Dedifferentiated amniotic fluid mesenchymal stem cell (primary cell): ENCODE results near the gene DIP2A.

ENCODE experiments used
- DNase-seq: peaks from one replicate; pipeline ENCODE4 v3.0.0-alpha.2; 2016; ENCODE audit errors: extremely low spot score

DIP2A gene

DNA sequence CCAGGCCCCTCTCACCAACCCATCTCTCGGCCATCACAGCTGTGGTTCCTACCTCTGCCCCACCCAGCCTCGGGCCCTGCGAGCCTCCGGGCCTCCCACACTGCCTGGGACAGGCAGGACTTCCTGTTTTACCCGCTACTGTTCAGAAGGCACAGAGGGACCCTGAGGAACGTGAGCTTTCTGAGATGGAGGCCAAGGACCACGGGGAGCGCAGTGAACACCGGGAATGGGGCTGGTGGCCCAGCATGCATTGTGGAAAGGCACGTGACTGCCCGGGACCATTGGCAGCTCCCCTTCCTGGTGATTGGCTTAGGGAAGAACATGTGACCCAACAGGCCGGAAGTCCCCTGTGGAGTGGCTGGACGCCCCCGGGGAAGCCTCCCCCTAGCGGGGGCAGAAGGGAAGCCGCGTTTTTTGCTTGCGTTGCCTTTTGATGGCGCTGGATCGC is 139.2 kb downstream of the DIP2A start:
- DNase-seq: no peak

DNA sequence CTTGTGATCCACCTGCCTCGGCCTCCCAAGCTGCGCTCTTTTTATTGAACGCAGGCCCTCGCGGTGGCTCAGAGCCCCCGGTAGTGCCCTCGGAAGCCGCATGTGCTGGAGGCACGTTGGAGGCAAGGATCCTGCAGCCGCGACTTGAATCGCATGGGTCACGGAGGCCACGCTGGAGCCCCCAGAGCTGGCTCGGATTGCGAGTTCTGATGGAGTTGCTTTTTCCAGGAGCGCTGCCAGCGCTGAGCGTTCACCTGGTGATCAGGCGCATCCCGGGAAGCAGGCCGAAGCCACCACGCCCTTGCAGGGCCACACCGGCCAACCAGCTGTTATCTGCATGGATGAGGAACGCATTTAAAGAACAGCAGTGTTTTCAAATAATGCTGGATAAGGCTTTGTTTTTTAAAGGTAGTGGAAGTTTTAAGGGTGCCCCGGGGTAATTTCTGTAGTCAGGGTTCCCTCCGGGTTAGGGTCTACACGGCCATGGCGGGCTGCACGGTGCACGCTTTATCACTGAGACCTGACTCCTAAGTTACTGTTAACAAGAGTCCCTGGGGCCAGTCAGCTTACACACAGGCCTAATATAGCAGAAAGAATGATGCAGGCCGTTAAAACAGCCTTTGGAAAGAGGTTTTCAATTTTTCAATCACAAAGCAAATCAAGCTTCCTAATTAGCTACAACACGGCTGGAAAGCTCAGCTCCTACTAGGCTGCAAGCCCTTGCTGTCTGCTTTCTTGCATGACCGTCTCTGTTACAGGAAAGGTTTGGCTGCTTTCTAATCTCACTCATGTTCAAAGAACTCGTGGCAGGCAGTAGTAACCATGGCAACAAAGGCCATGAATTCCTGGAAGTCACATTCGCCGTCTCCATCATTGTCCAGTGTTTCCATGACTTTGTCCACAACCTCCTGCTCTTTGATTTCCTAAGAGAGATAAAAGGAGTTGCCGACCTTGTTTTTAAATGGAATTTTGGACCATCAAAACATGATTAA is 140.2 kb downstream of the DIP2A start:
- peak; percentile 66 for DNase-seq

DNA sequence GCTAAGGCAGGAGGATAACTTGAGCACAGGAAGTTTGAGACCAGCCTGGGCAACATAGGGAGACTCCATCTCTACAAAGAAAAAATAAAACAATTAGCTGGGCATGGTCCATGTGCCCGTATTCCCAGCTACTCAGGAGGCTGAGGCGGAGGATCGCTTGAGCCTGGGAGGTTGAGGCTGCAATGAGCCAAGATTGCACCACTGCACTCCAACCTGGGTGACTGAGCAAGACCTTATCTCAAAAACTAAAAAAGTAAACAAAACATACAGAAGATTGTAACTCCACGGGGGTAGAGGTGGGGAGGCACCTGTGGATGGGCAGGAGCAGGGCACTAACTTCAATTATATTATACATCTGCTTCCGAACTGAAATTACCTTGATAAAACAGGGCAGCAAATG is 141.6 kb downstream of the DIP2A start:
- no peak for DNase-seq

DNA sequence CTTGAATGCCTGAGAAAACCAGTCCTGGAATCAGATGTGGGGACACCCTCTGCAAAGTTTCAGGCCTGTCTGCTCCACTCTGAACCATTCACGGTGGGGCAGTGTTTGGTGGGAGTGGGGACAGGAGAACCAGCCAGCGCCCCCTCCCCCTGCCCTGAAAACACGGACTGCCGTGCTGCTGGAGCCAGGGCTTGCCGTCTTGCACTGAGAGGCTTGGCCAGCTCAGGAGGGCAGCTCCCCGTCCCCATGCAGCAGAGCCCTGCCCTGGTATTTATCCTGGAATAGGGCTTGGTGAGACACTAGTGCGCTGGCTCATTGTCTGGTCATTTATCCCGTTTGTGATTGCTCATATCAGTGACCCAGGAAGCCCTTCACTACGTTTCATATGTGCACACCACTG is 142.3 kb downstream of the DIP2A start:
- no peak for DNase-seq

- no peak for DNase-seq
These were observed 144.5 kb downstream of the DIP2A start for GRCh38 chr21:46603228-46603627.

DNA sequence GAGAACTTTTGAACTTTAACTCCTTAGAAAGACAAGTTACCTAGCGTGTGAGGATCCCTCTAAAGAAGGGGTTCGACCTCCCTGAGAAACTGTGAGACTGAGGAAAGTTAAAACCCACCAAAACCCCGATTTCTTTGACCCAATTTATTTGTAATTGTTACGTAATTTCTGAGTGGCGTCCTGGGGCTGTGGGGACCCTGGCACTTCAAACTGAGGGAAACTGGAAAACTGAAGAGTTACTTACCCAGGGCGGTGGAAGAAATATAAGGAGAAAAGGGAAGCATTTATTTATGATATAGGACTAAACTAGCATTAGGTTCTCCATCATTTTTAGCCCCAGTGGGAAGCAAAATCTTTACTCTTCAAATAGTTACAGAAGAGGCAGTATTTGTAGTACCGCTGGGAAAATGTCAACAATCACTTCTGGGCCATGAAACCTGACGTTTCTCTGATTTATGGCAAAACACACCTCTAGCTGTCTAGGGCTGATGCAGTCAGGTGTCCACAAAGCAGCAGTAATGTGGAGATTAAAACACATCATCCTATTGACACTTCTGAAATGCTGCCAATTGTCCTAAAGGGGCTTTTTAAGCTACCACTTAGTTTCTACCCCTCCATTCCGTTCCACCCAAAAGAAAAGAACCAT is 145.8 kb downstream of the DIP2A start:
- DNase-seq: no peak

DNA sequence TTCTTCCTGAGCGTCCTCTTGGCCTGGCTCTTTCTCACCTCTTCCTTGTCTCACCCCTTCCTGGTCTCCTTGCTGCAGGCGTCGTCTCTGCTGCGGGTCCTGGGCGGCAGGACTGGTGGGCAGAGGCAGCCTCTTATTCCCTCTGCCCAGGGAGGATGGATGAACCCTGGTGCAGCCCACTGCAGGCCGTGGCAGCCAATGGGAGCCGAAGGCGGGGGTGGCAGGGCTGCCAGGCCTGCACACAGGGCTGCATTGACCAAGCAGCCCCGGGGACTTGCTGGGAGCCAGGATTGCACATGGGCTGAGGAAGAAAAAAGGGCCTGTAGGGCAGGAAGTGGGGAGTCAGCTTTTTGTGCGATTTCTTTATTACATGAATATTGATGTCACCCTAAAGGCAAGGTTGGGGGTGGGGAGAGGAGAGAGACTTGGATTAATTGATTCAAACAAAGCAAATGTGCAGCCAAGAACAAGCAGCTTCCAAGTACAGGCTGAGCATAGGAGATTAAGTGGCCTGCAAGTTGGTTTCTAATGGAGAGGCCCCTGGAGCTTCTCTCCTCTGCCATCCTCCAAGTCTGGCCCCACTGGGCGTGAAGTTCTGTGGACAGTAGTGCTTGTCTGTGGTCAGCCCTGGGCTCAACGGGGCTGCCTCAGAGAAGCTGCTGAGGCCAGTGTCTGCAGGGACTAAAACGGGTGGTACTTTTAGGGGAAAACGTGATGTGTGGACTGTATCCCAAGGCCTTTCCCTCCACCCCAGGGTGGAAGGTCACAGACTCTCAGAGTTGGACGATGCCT is 146.5 kb downstream of the DIP2A start, which contains the start of gene S100B:
TSS of gene S100B (minus strand) at position 108 of the 792 bp plus-strand sequence. CDS start 2,667 bp downstream, outside the sequence.
- DNase-seq: no peak

- DNase-seq: no peak
These were observed 147.2 kb downstream of the DIP2A start for GRCh38 chr21:46605767-46606426.

DNA sequence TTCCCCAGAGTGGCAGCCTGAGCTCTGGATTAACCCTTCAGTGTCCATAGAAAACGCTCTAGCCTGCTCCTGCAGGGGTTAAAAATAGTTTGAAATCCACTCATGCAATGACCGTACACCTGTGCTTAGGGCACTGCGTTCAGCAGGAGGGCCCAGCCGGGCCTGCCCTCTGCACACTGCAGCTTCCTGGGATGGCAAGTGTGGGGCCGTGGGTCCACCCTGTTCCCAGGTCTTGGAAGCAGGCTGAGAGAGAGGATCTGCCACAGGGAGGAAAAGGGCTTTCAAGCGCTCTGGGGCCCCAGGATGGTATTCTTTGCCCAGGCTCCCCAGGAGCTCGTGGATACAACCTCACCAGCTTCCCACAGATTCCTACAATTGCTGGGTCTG is 147.7 kb downstream of the DIP2A start:
- no peak for DNase-seq

- DNase-seq: no peak
These were observed 148.9 kb downstream of the DIP2A start for GRCh38 chr21:46607636-46608035.

DNA sequence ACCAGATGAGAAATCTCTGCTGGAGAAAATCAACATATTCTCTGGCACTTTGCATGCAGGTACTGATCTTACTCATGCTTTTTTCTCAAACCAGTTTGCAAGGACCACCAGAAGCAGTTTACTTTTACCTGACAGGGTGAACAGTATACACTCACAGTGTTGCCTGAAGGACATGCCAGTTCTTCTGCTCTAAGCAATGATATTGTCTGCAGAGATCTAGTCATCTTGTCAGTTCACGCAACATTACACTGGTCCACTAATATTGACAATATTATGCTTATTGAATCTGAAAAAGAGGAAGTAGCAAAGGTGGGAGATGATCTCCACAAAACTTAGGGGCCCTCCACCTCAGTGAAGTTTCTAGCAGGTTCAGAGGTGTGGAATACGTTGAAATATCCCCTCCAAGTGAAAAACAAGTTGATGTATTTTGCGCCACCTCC is 150.0 kb downstream of the DIP2A start:
- no peak for DNase-seq

GRCh38 chr21:46610018-46610701 is 151.5 kb downstream of the DIP2A start:
- DNase-seq: no peak

DNA sequence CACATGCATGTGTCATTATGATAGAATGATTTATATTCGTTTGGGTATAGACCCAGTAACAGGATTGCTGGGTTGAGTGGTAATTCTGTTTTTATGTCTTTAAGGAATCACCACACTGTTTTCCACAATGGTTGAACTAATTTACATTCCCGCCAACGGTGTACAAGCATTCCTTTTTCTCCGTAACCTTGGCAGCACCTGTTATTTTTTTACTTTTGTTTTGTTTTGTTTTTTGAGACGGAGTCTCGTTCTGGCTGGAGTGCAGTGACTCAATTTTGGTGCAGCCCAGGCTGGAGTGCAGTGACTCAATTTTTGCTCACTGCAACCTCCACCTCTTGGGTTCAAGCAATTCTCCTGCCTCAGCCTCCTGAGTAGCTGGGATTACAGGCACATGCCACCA is 154.7 kb downstream of the DIP2A start:
- no peak for DNase-seq

DNA sequence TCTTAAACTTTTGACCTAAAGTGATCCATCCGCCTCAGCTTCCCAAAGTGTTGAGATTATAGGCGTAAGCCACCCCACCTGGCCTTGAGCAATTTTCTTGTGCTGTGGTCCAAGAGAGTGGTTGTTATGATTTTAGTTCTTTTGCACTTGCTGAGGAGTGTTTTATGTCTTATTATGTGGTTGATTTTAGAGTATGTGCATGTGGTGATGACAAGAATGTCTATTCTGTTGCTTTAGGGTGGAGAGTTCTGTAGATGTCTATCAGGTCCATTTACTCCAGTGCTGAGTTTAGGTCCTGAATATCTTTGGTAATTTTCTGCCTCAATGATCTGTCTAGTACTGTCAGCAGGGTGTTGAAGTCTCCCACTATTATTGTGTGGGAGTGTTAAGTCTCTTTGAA is 157.4 kb downstream of the DIP2A start:
- DNase-seq: no peak

DNA sequence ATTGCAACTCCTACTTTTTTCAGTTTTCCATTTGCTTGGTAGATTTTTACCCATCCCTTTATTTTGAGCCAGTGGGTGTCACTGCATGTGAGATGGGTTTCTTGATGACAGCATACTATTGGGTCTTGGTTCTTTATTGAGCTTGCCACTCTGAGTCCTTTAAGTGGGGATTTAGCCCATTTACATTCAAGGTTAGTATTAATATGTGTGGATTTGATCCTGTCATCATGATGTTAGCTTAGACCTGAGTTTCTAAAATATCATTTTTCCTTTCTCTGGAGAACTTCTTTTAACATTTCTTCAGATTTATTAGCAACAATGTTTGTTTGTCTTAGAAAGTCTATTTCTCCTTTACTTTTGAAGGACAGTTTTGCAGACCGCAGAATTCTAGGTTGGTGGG is 158.0 kb downstream of the DIP2A start:
- no peak for DNase-seq

DNA sequence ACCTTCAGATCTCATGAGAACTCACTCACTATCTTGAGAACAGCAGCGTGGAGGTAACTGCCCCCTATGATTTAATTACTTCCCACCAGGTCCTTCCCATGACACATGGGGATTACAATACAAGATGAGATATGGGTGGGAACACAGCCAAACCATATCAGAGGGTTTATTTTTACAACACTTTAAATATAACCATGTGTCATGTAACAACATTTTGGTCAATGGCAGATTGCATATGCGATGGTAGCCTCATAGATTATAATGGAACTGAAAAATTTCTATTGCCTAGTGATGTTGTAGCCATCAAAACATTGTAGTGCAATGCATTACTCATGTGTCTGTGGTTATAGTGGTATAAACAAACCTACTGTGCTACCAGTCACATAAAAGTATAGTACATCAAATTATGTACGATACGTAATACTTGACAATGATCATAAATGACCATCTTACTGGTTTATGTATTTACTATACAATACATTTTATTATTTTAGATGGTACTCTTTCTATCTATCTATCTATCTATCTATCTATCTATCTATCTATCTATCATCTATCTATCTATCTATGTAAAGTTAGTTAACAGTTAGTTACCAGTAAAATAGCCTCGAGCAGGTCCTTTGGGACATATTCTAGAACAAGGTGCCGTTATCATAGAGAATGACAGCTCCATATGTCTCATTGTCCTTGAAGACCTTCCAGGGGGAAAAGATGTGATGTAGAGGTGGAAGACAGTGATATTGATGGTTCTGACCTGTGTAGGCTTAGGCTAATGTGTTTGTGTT is 158.8 kb downstream of the DIP2A start:
- no peak for DNase-seq

DNA sequence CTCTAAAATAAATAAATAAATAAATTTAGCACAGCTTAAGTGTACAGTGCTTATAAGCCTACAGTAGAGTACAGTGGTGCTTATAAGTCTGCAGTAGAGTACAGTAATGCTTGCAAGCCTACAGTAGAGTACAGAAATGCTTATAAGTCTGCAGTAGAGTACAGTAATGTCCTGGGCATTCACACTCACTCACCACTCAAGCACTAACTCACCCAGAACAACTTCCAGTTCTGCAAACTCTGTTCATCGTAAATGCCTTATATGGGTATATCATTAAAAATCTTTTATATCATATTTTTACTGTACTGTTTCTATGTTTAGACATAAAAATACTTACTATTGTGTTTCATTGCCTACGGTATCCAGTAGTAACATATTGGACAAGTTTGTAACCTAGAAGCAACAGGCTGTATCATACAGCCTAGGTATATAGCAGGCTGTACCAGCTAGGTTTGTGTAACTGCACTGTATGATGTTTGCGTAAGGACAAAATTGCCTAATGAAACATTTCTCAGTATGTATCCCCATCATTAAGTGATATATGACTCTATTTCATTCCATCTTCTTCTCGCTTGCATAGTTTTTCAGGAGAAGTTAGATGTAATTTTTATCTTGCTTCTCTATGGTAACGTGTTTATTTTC is 160.2 kb downstream of the DIP2A start:
- no peak for DNase-seq
